BE2C (cell line): Measurements from ENCODE around the gene RALGPS1.

Source experiments
- DNase-seq: peaks from one replicate; pipeline ENCODE4 v3.0.0-alpha.2; 2020
- H3K27me3 ChIP-seq: fragments of 250-450 bp; sonication (Bioruptor Pico); 2 replicates; pipeline ENCODE4 v1.5.1; 2020; ENCODE audit warnings: mild to moderate bottlenecking
- H3K36me3 ChIP-seq: fragments of 250-450 bp; sonication (Bioruptor Pico); 2 replicates; pipeline ENCODE4 v1.5.1; 2020; ENCODE audit warnings: mild to moderate bottlenecking
- H3K4me1 ChIP-seq: fragments of 250-450 bp; sonication (Bioruptor Pico); 2 replicates; pipeline ENCODE4 v1.5.1; 2020
- H3K4me3 ChIP-seq: 2 replicates; pipeline ENCODE4 v1.5.1; 2011; ENCODE audit warnings: low read depth, low read length
- H3K9me3 ChIP-seq: fragments of 250-450 bp; sonication (Bioruptor Pico); 2 replicates; pipeline ENCODE4 v1.5.1; 2020
- CTCF ChIP-seq: IDR thresholded peaks from 2 replicates; pipeline ENCODE4 v1.5.1; 2012; ENCODE audit warnings: mild to moderate bottlenecking, low read depth, low read length

The RALGPS1 gene

GRCh38 chr9:127181595-127182190, 267.1 kb downstream of the RALGPS1 start:
- H3K27me3 ChIP-seq, result no peaks in the 10 kb centered on the region
- H3K4me1 ChIP-seq, result no peaks in the 10 kb centered on the region
- DNase-seq, result no peak
- no peaks in the 10 kb centered on the region for H3K36me3 ChIP-seq
- TF ChIP-seq CTCF, result no peak
- no peaks in the 10 kb centered on the region for H3K9me3 ChIP-seq
- no peak overlapping the region for H3K4me3 ChIP-seq

GRCh38 chr9:127182901-127183746, 268.5 kb downstream of the RALGPS1 start:
- Histone ChIP-seq H3K36me3 (no peaks in the 10 kb centered on the region), H3K4me3 (no peak overlapping the region), H3K4me1 (no peaks in the 10 kb centered on the region), H3K27me3 (no peaks in the 10 kb centered on the region), H3K9me3 (no peaks in the 10 kb centered on the region)
- no peak for DNase-seq
- no peak for TF ChIP-seq CTCF

GRCh38 chr9:127183814-127184582, 269.4 kb downstream of the RALGPS1 start:
- no peak for DNase-seq
- TF ChIP-seq CTCF, result no peak

GRCh38 chr9:127184641-127185040, 270.1 kb downstream of the RALGPS1 start:
- DNase-seq, result no peak
- TF ChIP-seq CTCF, result no peak

More at GRCh38 chr9:127183814-127184582, 269.4 kb downstream of the RALGPS1 start:
- no peak overlapping the region for H3K4me3 ChIP-seq
- H3K4me1 ChIP-seq, result no peaks in the 10 kb centered on the region
- H3K9me3 ChIP-seq, result no peaks in the 10 kb centered on the region
- no peaks in the 10 kb centered on the region for H3K36me3 ChIP-seq
- no peaks in the 10 kb centered on the region for H3K27me3 ChIP-seq

GRCh38 chr9:127185181-127185580, 270.6 kb downstream of the RALGPS1 start:
- Histone ChIP-seq H3K4me3 (no peak overlapping the region), H3K4me1 (no peaks in the 10 kb centered on the region), H3K27me3 (no peaks in the 10 kb centered on the region), H3K9me3 (no peaks in the 10 kb centered on the region), H3K36me3 (no peaks in the 10 kb centered on the region)
- TF ChIP-seq CTCF, result no peak
- DNase-seq, result no peak

More at GRCh38 chr9:127184641-127185040, 270.1 kb downstream of the RALGPS1 start:
- Histone ChIP-seq H3K36me3 (no peaks in the 10 kb centered on the region), H3K27me3 (no peaks in the 10 kb centered on the region), H3K4me3 (no peak overlapping the region), H3K4me1 (no peaks in the 10 kb centered on the region), H3K9me3 (no peaks in the 10 kb centered on the region)
